Endothelial cell of umbilical vein (primary cell): ENCODE results near the gene KIFAP3. TPM values are rescaled to one million over a fixed set of nuclear protein-coding genes. Genes with fewer than 3 reads are reported as not detected.

Experiments used
- BruUV-seq: library from RNA; stranded (reverse); fragments of 400-500 nt; replicated peaks from 2 replicates; lab custom pipeline; 2021; lab: Mats Ljungman, UMichigan
- CTCF ChIA-PET: fragments of 300-600, 350-600 bp; sonication (Branson Sonifier 250); formaldehyde crosslinking; loops from one replicate; lab custom pipeline; 2021; ENCODE audit warnings: antibody characterized with exemption, inconsistent platforms; lab: Charles Lee
- POLR2A ChIA-PET: fragments of 300-600, 350-600 bp; sonication (Branson Sonifier 250); formaldehyde crosslinking; loops from one replicate; lab custom pipeline; 2021; ENCODE audit warnings: antibody characterized with exemption, inconsistent platforms; lab: Charles Lee
- DNase-seq: peaks from one replicate; pipeline ENCODE4 v3.0.0-alpha.2; 2011; ENCODE audit warnings: low read depth, low spot score
- FAIRE-seq: peaks from 2 replicates; lab custom pipeline; 2011; peaks lifted over from hg19 to GRCh38; lab: Jason Lieb, UNC
- H2AFZ ChIP-seq: 2 replicates; pipeline ENCODE4 v1.6.0; 2012; ENCODE audit warnings: low read depth, low read length, control low read depth, inconsistent platforms
- H3K27ac ChIP-seq: 2 replicates; pipeline ENCODE4 v1.5.1; 2011; ENCODE audit warnings: low read depth, mild to moderate bottlenecking, control low read depth, low read length, moderate library complexity; ENCODE audit not compliant: insufficient read depth
- H3K27me3 ChIP-seq, 2 experiments: 2 replicates each; pipeline versions ENCODE4 v1.6.0 to v1.6.1; 2011; ENCODE audit warnings: low read length in 2 of 2, mixed read lengths in 1 of 2; ENCODE audit not compliant: control insufficient read depth in 2 of 2, insufficient read depth in 2 of 2
- H3K36me3 ChIP-seq, 2 experiments: 2 replicates in 1 of 2; 3 replicates in 1 of 2; pipeline ENCODE4 v1.5.1; 2011; ENCODE audit warnings: low read length in 2 of 2, mild to moderate bottlenecking in 1 of 2, moderate library complexity in 1 of 2; ENCODE audit not compliant: control insufficient read depth in 2 of 2, insufficient read depth in 2 of 2; ENCODE audit errors: extremely low read depth in 1 of 2
- H3K4me1 ChIP-seq: 3 replicates; pipeline ENCODE4 v1.5.1; 2011; ENCODE audit warnings: mild to moderate bottlenecking, low read length; ENCODE audit not compliant: control insufficient read depth, insufficient read depth; ENCODE audit errors: extremely low read depth
- H3K4me2 ChIP-seq: 2 replicates; pipeline ENCODE4 v1.6.1; 2011; ENCODE audit warnings: low read length, control low read depth, mixed read lengths; ENCODE audit not compliant: insufficient read depth
- H3K4me3 ChIP-seq, 3 experiments: fragments of 200-600 bp in 1 of 3; sonication (generic), shearing (Covaris generic) in 1 of 3; replicated peaks in 1 of 3; 2 replicates each; pipeline ENCODE4 v1.5.1; 2011 to 2016; ENCODE audit warnings: control low read depth in 3 of 3, low read length in 3 of 3, mild to moderate bottlenecking in 2 of 3, inconsistent platforms in 1 of 3, low read depth in 1 of 3, moderate library complexity in 1 of 3; ENCODE audit not compliant: insufficient read depth in 1 of 3
- H3K79me2 ChIP-seq: 2 replicates; pipeline ENCODE4 v1.6.0; 2012; ENCODE audit warnings: low read length, inconsistent platforms; ENCODE audit not compliant: control insufficient read depth, insufficient read depth
- H3K9ac ChIP-seq: replicated peaks from 2 replicates; pipeline ENCODE3; 2011; ENCODE audit warnings: low read length, control low read depth; ENCODE audit not compliant: insufficient read depth; ENCODE audit errors: extremely low read depth
- H3K9me1 ChIP-seq: replicated peaks from 3 replicates; pipeline ENCODE4 v1.6.0; 2011; ENCODE audit warnings: mild to moderate bottlenecking, low read length; ENCODE audit not compliant: control insufficient read depth, insufficient read depth; ENCODE audit errors: extremely low read depth
- H3K9me3 ChIP-seq: replicated peaks from 2 replicates; pipeline ENCODE4 v1.5.1; 2012; ENCODE audit warnings: low read length, inconsistent platforms; ENCODE audit not compliant: control insufficient read depth, insufficient read depth
- H4K20me1 ChIP-seq: replicated peaks from 2 replicates; pipeline ENCODE3; 2011; ENCODE audit warnings: mild to moderate bottlenecking, low read length; ENCODE audit not compliant: control insufficient read depth, insufficient read depth; ENCODE audit errors: extremely low read depth
- GATA2 ChIP-seq: IDR thresholded peaks from 2 replicates; pipeline ENCODE4 v1.7.0; 2011; ENCODE audit warnings: low read depth, mild to moderate bottlenecking, moderate library complexity, mixed read lengths, low read length; ENCODE audit not compliant: insufficient read length, insufficient read depth
- JUN ChIP-seq: IDR thresholded peaks from 2 replicates; pipeline ENCODE4 v1.6.1; 2011; ENCODE audit warnings: borderline replicate concordance, low read depth; ENCODE audit not compliant: insufficient read length, insufficient read depth
- POLR2A ChIP-seq: IDR thresholded peaks from 2 replicates; pipeline ENCODE4 v1.6.1; 2012; ENCODE audit warnings: low read depth, mild to moderate bottlenecking, control low read depth, low read length
- dilution Hi-C: fragments of 300-500 bp; cut with MboI; formaldehyde crosslinking; loops from one replicate; pipeline ENCODE4 v1.15.0; 2019; ENCODE audit warnings: low sequenced_read_pairs; ENCODE audit not compliant: extremely low pct_ligation_motif_present
- intact Hi-C: fragments of 100-400 bp; cut with micrococcal nuclease; formaldehyde crosslinking; loops from one replicate; pipeline ENCODE4 v1.10.0; 2022
- polyA plus RNA-seq, 4 experiments: library from polyadenylated mRNA; depleted of rRNA in 3 of 4; stranded (reverse) in 3 of 4; unstranded in 1 of 4; fragments of >200 nt; gene quantifications; 2 replicates each; pipeline versions ENCODE4 v1.2.1 to v1.2.3, GENCODE V29; 2011 to 2012; ENCODE audit warnings: missing spikeins in 1 of 4
- total RNA-seq: library from RNA; stranded (reverse); gene quantifications from 2 replicates; pipeline ENCODE4 v1.2.3, GENCODE V29; 2021
- TF ChIP-seq, protein P1 (sequence below): IDR thresholded peaks from 2 replicates; pipeline ENCODE4 v1.6.1; 2011; ENCODE audit not compliant: insufficient read depth, insufficient read length
- TF ChIP-seq, protein P2 (sequence below), 2 donors: IDR thresholded peaks; 1 replicate in 1 of 2; 2 replicates in 1 of 2; pipeline ENCODE4 v1.5.1; 2011; ENCODE audit warnings: low read length in 2 of 2, mild to moderate bottlenecking in 2 of 2, moderate library complexity in 2 of 2, control low read depth in 1 of 2, inconsistent platforms in 1 of 2, low read depth in 1 of 2; ENCODE audit not compliant: insufficient read depth in 1 of 2; ENCODE audit errors: extremely low read depth in 1 of 2

Gene KIFAP3
- total and polyA plus RNA-seq, 2 donors (not counting 3 experiments of a cell fraction or from before 2014, with no cell fraction given) = 6.4 to 17.5 TPM

DNA sequence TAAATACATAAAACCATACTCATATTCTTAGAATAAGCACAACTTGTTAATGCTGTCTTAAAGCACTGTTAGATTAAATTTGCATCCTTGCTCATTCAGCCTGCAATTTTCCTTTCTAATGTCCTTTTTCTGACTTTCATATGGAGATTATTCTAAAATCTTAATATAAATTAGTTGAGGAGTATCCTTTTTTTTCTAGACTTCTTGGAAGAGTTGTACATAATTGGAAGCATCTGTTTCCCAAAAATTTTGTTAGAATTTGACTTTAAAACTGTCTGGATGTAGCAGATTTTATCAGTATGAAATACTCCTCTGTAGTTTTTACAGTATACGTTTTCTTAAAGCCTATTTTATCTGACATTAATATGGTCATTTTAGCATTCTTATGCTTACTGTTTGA, 9.7 kb downstream of the KIFAP3 start:
- Histone ChIP-seq H3K4me2 (no peak overlapping the region), H3K9me3 (no peaks in the 10 kb centered on the region), H3K4me3 (no peak overlapping the region), H2AFZ (no peak overlapping the region), H4K20me1 (no peaks in the 10 kb centered on the region), H3K9ac (no peak overlapping the region), H3K27me3 (no peaks in the 10 kb centered on the region), H3K4me1 (no peaks in the 10 kb centered on the region), H3K9me1 (no peaks in the 10 kb centered on the region), H3K36me3 (no peaks in the 10 kb centered on the region), H3K27ac (no peak overlapping the region), H3K79me2 (no peaks in the 10 kb centered on the region)
- no peak for DNase-seq
- CTCF ChIA-PET = no interaction called here
- dilution Hi-C loops (no loop called here), intact Hi-C loops (no loop called here)
- POLR2A ChIA-PET = no interaction called here
- TF ChIP-seq GATA2 = no peak
- TF ChIP-seq JUN = no peak
- TF ChIP-seq, protein P1, sequence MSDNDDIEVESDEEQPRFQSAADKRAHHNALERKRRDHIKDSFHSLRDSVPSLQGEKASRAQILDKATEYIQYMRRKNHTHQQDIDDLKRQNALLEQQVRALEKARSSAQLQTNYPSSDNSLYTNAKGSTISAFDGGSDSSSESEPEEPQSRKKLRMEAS = no peak
- TF ChIP-seq, protein P2, sequence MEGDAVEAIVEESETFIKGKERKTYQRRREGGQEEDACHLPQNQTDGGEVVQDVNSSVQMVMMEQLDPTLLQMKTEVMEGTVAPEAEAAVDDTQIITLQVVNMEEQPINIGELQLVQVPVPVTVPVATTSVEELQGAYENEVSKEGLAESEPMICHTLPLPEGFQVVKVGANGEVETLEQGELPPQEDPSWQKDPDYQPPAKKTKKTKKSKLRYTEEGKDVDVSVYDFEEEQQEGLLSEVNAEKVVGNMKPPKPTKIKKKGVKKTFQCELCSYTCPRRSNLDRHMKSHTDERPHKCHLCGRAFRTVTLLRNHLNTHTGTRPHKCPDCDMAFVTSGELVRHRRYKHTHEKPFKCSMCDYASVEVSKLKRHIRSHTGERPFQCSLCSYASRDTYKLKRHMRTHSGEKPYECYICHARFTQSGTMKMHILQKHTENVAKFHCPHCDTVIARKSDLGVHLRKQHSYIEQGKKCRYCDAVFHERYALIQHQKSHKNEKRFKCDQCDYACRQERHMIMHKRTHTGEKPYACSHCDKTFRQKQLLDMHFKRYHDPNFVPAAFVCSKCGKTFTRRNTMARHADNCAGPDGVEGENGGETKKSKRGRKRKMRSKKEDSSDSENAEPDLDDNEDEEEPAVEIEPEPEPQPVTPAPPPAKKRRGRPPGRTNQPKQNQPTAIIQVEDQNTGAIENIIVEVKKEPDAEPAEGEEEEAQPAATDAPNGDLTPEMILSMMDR (IDR thresholded peaks at IDR 0.05; ENCODE audit: extremely low read depth in 1 of 2, insufficient read depth in 1 of 2, low read depth in 1 of 2, low read length in 2 of 2) = no peak
- TF ChIP-seq POLR2A = no peak
- no TSS peak for BruUV-seq
- FAIRE-seq = no peak
